ENCODE measurements around the gene PFKP.

PFKP gene

DNA sequence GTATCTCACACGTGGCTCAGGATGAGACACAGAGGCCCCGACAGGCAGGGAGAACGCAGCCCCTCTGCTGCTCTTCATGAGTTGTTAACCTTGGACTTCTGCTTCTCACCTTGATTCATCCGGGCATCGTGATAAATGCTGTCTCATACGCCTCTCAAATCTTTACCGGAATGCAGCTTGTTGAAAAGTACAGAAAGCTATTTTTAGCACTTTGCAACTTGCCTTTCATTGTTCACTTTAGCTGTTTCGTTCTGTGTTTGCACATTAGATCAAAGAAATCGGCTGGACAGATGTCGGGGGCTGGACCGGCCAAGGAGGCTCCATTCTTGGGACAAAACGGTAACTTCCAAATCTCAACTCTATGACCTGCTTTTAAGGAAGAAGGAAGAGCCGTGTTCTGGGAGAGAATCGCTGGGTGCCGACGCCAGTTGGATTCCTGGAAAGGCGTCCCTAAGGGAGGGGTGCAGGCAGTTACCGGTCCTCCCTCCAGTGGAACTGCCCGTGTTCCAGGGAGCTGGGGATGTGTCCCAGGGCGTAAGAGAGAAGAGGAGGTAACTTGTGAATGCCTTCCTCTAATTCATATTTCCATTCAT lies 49.3 kb downstream of the PFKP start:
- DNase-seq (ENCODE audit: low spot score) = no peak

DNA sequence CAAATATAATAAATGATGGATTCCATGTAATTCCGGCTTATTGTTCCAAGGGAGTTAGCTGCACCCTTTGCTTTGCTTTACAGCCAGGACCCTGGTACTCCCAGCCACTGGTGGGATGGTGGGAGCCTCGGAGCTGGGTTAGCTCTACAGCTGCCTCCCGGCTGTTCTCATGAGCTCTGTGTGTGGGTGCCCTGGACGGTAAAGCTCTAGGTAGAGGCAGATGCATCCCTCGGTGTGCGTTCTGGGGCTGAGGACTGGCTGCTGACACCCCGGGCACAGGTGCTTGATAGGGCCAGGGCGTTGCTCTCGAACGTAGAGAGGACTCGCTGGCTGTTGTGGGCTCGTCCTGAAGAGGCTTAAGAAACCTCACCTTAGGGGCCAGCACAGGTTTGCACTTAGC lies 50.1 kb downstream of the PFKP start:
- no peak for DNase-seq (ENCODE audit: low spot score)

DNA sequence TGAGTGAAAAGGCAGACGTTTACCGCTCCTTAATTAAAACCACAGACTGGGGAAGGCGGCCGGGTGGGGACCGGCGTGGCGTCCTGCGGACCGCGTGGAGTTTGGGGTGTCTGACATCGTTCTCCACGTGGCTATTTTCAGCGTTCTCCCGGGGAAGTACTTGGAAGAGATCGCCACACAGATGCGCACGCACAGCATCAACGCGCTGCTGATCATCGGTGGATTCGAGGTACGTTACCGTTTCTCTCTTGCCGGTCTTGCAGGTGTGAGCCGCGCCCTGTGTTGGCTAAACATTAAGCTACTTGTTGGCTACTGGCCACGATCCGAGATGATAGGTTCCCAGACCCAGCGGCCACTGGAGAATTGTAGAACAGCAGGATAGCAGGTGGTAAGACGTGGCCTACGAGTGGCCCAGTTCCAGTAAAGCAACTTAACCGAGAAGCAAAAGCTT lies 51.3 kb downstream of the PFKP start:
- no peak for DNase-seq (ENCODE audit: low spot score)

DNA sequence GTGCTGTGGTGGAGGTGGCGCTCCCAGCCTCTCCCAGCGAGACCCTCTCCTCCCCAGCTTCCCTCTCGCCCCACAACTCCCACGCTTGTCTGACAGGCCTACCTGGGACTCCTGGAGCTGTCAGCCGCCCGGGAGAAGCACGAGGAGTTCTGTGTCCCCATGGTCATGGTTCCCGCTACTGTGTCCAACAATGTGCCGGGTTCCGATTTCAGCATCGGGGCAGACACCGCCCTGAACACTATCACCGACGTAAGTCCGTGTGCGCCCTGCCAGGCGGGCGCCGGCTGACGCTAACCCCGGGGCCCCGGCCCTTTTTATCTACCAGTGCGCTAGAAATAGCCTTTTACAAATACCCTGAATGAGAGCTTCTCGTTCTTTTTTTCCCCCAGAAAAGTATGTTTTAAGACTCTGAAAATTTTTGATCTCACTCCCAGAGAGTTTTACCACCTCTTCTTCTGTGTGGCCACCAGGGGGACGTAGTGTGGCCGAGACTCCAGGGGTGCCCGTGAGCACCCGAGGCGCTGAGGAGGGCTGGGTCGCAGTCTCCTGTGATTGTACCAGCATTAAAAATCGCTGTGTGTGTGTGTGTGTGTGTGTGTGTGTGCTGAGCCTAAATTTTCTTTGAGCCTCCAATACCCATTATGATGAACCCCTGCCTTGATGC lies 52.6 kb downstream of the PFKP start:
- DNase-seq (ENCODE audit: low spot score) = no peak

DNA sequence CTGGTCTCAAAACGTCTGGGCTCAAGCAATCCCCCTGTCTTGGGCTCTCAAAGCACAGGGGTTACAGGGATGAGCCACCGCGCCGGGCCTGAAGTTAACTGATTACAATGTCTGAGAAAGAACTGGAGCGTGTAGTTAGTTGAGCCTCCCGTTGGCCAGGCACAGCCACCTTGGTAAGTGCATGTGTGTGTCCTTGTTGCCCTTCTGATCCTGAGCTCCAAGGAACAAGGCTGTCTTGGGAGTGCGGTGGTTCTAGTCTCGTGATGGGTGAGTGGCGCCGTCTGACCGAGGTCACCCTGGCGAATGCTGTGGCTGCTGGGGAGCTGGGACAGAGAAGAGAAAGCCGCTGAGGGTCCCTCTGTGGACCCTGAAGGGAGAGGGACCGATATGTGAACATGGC lies 54.7 kb downstream of the PFKP start:
- DNase-seq (ENCODE audit: low spot score) = no peak

DNA sequence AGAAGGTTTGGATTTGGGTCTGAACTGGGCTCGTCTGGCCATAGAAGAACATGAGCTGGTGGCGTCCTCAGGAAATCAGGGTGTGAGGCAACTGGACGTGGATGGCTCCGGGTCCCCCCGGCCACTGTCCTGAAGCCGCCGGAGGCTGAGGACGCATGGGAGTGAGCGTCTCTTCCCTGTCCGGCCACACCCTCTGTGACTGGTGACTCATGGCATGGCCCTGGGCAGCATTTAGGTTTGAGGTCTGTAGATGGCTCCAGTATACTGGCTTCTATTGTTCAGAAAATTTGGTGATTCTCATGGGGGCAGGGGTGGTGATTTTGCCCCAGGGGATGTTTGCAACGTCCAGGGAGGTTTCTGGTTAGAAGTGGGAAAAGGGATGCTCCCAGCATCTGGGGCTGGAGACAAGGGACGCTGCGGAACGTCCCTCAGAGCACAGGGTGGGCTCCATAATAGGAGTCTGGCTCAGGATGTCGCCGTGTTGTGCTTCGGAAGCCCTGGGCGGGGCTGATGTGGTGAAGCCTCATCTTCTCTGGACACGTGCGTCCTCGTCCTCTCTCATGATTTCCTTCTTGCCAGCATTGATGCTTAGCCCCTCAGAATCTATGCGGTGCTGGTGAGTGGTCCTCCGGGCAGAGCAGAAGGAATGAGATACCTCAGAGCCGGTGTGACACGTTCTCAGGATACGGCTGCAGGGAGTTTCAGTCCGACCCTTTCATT lies 55.3 kb downstream of the PFKP start:
- no peak for DNase-seq (ENCODE audit: low spot score)

DNA sequence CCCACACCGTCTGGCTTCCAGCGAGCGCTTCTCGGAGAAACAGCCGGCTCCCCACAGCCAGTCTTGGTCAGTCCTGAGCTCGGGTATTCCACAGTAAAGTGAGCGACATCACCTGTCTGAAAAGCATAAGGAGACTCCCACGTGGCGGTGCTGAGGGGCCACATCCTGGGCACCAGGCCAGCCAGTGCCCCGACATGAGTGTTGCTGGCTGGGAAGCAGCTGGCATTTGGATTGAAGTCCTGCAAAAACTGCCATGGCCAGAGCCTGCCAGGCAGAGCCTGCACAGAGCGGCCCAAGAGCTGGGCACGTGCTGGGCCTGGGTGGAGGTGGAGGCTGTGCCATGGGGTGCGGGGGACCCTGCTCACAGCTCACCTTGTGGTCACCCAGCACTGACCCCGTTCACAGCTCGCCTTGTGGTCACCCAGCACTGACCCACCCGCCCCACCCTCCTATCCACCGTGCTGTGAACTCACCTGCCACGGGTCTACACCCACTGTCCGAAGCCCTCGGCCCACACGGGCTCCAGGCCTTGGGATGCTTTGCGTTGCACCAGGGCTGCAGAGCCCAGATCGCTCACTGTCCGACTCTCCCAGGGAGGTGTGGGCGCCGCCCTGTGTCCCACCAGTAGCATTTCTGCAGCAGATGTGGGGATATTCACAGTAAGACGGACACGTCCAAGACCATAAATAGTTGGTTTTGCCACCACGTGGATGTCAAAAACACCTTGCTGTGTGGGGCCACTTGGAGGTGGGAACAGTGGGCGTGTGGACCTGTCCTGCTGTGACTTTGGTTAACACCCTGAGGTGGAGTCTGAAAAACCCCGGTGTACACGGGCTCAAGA lies 56.4 kb downstream of the PFKP start:
- DNase-seq (ENCODE audit: low spot score) = no peak

DNA sequence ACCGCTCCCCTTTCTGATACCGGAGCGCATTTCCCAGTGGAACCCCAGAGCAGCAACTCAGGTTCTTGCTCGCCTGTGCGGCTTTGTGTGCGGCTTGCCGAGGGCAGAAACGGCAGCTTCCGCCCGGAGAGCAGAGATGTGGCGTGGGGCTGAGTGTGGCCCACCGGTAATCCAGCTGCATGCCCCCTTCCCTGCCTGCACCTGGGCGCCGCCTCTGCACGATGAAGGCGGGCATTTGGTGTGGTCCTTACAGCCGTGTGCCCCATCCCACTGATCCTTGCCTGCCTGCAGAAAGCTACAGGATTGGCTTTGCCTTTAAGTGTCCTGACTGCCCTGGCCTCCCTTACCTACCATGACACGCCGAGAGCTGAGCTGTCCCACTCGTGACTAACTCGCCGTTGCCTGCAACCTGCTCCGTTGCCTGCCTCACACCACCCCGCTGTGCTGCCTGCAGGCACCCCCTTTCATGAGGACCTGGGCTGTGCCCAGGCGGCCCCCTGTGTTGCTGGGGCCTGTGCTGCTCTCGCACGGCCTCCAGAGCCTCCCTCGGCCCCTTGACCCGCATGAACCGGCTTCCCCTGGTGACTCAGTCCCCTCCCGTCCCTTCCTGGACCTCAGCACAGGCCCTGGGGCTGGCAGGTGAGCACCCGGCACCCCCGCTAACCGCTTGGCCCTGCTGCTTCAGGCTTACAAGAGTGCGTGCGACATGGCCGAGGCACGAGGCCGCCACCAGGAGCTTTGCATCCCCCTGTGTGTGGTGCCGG lies 57.2 kb downstream of the PFKP start:
- no peak for DNase-seq (ENCODE audit: low spot score)

DNA sequence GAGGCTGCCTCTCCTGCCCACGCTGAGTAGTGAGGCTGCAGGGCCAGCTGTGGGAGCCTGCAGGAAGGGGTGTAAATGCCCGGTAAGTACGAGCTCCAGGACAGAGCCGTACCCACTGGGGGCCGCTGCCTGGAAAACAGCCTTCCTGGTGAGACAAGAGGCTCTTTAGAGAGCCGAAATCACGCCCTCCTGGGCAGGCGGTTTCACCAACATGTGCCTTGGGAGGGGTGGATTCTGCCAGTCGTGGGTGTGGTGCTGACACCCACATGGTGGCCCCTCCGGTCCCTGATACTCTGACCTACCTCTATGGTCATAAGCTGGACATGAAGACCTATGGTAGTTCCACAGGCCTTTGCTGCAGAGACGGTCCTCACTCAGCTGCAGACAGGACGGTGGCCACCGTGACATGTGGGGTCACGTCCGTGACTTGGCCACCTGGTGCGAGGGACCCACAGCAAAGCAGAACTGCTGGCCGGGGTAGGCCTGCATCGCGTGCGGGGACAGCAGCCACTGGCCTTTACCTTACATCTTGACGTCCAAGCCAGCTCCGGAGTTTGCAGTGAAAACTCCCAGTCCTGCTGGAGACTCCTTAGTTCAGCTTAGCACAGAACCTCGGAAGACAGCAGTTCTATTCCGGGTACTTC lies 58.3 kb downstream of the PFKP start:
- no peak for DNase-seq (ENCODE audit: low spot score)

DNA sequence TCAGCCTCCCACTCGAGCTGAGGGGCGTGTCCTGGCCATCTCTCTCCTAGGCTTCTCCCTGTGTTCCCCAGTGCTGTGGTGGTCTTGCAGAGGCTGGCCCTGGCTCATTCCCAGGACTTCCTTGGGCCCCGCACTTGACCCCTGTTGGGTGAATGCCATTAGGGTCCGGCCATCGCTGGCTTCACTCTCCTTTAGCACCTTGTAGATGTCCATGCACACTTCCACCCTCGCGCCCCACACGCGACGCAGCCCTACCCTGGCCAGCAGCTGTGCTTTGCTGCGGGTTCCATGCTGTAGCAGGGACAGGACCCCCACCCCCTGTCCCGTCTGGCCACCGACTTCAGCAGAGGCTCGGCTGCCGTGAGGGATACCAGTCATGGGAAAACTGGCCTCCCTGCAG lies 58.9 kb downstream of the PFKP start:
- no peak for DNase-seq (ENCODE audit: low spot score)

DNA sequence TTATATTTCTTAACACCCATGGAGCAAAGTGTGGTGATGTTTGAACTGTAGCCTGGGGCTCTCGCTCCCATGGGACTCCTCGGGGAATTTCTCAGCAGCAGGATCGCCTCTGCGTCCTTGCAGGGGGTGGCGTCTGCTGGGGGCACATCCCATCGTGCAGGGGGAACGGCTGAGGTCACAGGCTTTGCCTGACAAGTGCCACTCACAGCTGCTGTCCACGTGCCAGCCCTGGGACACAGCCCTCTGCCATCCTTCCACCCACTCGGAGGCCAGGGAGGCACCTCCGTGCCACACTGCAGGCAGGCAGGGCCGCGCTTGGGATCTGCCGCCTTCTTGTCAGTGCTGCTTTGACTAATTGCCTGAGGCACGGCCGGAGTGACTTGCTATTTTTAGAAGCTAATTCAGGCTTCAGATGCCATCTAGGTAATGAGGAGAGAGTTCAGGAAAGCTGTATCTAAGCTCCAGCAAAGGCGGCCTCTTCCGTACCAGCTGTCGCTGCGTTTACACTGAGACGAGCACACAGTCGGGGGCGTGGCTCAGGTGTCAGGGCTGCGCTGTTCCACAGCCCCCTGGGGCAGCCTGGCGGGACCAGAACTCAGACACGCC lies 59.5 kb downstream of the PFKP start:
- no peak for DNase-seq (ENCODE audit: low spot score)

DNA sequence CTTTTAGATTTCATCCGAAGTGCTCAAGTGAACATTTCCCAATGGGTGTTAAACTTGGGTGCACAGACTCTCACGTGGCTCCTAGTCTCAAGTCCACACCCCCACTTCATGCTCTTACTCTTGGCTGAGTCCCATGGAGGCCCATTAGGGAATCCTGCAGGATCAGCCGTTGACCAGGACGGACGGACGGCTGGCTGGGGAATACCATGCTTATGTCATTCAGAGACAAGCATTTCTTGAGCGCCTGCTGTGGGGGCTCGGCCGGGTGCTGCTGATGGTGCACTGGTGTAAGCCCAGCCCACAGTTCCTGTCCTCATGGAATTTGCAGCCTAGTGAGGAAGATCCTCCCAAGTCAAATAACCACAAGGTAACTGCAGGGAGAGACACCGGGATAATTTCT lies 60.6 kb downstream of the PFKP start:
- DNase-seq (ENCODE audit: low spot score) = no peak

DNA sequence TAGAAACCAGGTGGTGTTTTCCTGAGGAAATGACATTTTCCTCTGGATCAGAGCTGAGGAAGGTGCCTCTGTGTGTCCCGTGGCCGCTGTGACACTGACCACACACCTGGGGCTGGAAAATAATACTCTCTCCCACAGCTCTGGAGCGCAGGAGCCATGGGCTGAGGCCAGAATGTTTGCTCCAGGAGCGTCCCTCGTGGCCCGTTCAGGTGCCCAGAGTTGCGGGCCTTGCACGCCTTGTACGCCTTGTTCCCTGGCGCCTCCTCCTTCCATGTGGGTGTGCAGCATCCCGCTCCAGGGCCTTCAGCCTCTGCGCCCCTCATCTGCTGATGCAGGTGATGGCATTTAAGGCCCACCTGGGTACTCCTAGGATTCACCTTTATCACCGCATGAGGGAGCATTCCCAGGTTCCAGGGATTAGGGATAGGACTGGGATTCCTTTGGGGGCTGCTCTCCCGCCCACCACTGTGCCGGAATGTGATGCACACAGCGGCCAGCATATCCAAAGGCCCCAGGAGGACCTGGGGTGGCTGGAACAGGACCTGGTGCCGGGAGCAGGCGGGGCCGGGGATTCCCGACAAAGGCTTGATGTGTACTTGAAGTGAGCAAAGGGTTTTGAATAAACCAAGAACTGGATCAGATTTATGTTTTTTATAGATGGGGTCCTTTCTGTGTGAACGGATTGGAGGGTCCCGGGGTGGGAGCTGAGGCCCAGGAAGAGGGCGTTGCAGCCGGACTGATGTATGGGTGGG lies 61.2 kb downstream of the PFKP start:
- no peak for DNase-seq (ENCODE audit: low spot score)

DNA sequence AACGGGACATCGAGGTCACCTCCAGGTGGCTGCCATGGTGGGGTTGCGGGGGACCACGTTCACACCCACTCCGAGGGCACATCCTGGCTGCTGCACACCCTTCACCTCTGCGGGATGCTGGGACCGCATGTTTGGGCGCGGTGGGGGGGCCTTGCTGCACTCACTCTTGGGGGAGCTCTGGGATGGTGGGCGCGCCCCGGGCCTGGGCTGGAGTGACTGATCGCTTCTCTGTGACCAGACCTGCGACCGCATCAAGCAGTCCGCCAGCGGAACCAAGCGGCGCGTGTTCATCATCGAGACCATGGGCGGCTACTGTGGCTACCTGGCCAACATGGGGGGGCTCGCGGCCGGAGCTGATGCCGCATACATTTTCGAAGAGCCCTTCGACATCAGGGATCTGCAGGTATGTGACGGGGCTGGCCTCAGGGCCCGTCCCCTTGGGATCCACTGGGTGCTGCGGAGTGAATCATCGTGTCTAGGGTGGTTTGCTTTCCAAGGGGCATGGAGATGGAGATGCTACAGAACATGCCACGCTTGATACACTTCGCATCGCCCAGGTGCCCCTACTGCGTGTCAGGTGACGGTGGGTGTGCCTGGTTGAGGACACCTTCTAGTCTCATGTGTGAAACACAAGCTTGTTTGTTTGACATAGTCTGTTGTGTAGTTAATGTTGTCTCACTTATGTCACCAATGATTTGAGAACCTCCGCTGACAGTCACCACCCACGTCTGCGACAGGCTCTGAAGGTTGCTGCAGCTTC lies 62.4 kb downstream of the PFKP start:
- no peak for DNase-seq (ENCODE audit: low spot score)

DNA sequence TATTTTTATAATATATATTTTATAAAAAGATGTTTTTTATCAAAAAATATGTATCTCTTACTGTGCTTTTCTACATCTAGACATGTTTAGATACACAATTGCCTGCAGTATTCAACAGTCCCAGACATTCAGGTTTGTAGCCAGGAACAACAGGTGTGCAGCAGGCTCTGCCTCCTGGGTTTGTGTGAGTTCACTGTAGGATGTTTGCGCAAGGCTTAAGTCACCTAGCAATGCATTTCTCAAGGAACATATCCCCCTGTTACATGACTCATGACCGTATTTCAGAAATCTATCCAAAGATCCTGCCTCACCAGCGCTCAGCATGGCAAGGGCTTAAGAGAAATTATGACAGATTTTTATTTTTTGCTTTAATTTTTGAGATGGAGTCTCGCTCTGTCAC lies 63.8 kb downstream of the PFKP start:
- no peak for DNase-seq (ENCODE audit: low spot score)

DNA sequence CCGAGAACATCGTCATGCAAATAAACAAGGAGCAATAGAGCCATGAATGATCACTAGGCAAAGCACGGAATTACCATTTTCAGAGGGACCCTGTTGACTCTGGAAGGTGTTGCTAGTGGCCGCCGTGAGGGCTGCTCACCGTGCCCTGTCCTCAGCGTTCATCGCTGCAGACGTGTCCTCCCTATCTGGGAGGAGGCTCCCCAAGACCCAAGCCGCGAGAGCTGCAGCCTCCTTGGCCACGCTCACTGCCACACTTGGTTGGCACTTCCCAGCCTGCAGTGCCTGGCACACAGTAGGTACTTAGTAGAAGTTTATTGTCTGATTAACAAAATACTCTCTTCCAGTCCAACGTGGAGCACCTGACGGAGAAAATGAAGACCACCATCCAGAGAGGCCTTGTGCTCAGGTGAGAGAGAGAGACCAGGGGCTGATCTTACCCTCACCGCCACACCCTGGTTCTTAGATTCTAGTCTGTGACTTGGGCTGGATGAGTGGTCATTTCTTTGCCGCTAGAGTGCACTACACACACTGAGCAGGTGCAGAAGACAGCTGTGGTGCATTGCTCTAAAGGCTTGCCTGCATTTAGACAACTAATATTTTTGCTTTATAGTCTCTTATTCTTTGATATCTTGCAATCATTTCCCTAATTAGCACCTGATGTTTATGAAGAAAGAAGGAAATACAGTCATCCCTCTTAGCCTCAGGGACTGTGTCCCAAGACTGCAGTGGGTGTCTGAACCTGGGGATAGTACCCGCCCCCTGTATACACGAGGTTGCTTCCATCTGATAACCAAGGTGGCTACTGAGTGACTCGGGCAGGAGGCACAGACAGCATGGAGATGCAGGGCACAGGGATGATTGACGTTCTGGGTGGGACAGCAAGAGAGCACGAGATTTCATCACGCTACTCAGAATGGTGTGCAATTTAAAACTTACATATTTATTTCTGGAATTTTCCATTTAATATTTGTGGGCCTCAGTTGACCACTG lies 65.0 kb downstream of the PFKP start:
- no peak for DNase-seq (ENCODE audit: low spot score)

DNA sequence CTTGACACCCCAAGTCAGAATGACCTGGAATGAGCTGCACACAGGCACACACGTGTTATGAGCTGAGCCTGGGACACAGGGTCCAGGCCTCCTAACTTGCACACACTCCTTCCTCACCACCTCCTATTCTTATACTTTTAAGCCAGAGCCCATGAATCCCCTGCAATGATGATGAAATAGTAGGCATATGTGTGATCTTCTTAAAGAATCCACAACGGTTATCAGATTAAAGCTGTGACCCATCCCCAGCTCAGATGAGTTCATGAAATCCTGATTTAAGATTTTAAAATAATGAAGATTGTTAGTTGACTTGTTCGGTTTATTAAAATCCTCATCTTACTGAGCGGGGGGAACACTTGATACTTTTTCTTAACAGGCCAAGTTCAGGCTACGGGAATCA lies 66.6 kb downstream of the PFKP start:
- DNase-seq (ENCODE audit: low spot score) = no peak

DNA sequence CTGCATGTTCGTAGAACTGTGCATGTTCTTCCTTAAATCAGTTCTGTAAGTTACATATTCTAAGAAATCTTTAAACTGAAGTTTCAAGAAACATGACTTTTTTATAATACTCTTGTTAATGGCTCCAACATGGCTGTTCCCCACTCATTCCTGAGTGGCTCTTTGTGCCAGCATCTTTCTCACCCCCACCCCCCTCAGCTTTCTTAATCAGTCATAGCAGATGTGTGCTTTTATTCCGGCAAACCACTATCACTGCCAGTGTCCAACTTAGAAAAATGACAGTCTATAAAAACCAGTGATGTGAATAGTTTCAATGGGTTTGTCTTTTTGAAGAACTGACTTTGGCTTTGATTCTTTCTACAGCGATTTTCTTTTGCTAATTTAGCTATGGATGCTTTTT lies 67.7 kb downstream of the PFKP start:
- no peak for DNase-seq (ENCODE audit: low spot score)
